OCI-LY3 (cell line): ENCODE measurements around the gene ESPN.

Experiments used
- H2AFZ ChIP-seq: fragments of 200-600, 300-600 bp; shearing (Covaris generic); 2 replicates; pipeline ENCODE4 v1.6.0; 2014; ENCODE audit warnings: antibody characterized with exemption, low read depth, low read length
- H3K27ac ChIP-seq: fragments of 200-600, 300-600 bp; sonication (generic); 2 replicates; pipeline ENCODE4 v1.5.1; 2014; ENCODE audit warnings: mild to moderate bottlenecking, low read length, moderate library complexity, mixed read lengths
- H3K27me3 ChIP-seq: fragments of 200-600, 300-600 bp; sonication (generic); 2 replicates; pipeline ENCODE4 v1.6.1; 2014; ENCODE audit warnings: low read depth, low read length, mixed read lengths
- H3K36me3 ChIP-seq: fragments of 200-600, 300-600 bp; sonication (generic); replicated peaks from 2 replicates; pipeline ENCODE3; 2014; ENCODE audit warnings: low read depth, low read length, mixed read lengths
- H3K4me1 ChIP-seq: fragments of 300-600, 200-600 bp; sonication (generic); 2 replicates; pipeline ENCODE4 v1.6.1; 2014; ENCODE audit warnings: low read length, mixed read lengths
- H3K4me2 ChIP-seq: fragments of 200-600, 300-600 bp; sonication (generic); 2 replicates; pipeline ENCODE4 v1.6.1; 2014; ENCODE audit warnings: low read length, mixed read lengths
- H3K4me3 ChIP-seq: fragments of 300-600, 200-600 bp; sonication (generic); 2 replicates; pipeline ENCODE4 v1.5.1; 2014; ENCODE audit warnings: antibody characterized with exemption, mild to moderate bottlenecking, low read length, moderate library complexity
- H3K79me2 ChIP-seq: fragments of 300-600, 200-600 bp; shearing (Covaris generic); 2 replicates; pipeline ENCODE4 v1.6.1; 2014; ENCODE audit warnings: mild to moderate bottlenecking, low read length, mixed read lengths
- H3K9ac ChIP-seq: fragments of 300-600, 200-600 bp; shearing (Covaris generic); 2 replicates; pipeline ENCODE4 v1.6.0; 2014; ENCODE audit warnings: mild to moderate bottlenecking, low read length, moderate library complexity
- H3K9me3 ChIP-seq: fragments of 200-600, 300-600 bp; shearing (Covaris generic); 2 replicates; pipeline ENCODE4 v1.6.1; 2014; ENCODE audit warnings: low read length, mixed read lengths; ENCODE audit not compliant: insufficient read depth
- H4K20me1 ChIP-seq: fragments of 200-600, 300-600 bp; sonication (generic); 2 replicates; pipeline ENCODE4 v1.6.1; 2016; ENCODE audit warnings: low read length, mixed read lengths; ENCODE audit not compliant: insufficient read depth
- CTCF ChIP-seq: fragments of 200-600, 300-600 bp; sonication (generic); IDR thresholded peaks from 2 replicates; pipeline ENCODE4 v1.5.1; 2014; ENCODE audit warnings: antibody characterized with exemption, low read length, low read depth
- EZH2phosphoT487 ChIP-seq: fragments of 200-600 bp; shearing (Covaris generic); IDR thresholded peaks from 2 replicates; pipeline ENCODE4 v1.6.1; 2018; ENCODE audit warnings: antibody characterized with exemption, mixed run types, low read depth

ESPN gene

GRCh38 chr1:6467744-6468688, 43.4 kb downstream of the ESPN start:
- Histone ChIP-seq H3K4me2 (no peak overlapping the region), H4K20me1 (no peaks in the 10 kb centered on the region), H3K27ac (no peak overlapping the region), H3K79me2 (no peaks in the 10 kb centered on the region), H3K9ac (no peak overlapping the region), H3K4me3 (no peak overlapping the region), H3K9me3 (no peaks in the 10 kb centered on the region), H3K27me3 (no peaks in the 10 kb centered on the region), H2AFZ (no peak overlapping the region), H3K4me1 (no peaks in the 10 kb centered on the region), H3K36me3 (no peaks in the 10 kb centered on the region)
- no peak for TF ChIP-seq EZH2phosphoT487
- no peak for TF ChIP-seq CTCF

- H2AFZ ChIP-seq: no peak overlapping the region
- no peaks in the 10 kb centered on the region for H4K20me1 ChIP-seq
- H3K4me2 ChIP-seq: no peak overlapping the region
- no peaks in the 10 kb centered on the region for H3K79me2 ChIP-seq
- no peaks in the 10 kb centered on the region for H3K9me3 ChIP-seq
- no peak overlapping the region for H3K9ac ChIP-seq
- H3K4me1 ChIP-seq: no peaks in the 10 kb centered on the region
- H3K27ac ChIP-seq: no peak overlapping the region
- H3K27me3 ChIP-seq: no peaks in the 10 kb centered on the region
- H3K4me3 ChIP-seq: no peak overlapping the region
- no peaks in the 10 kb centered on the region for H3K36me3 ChIP-seq
- TF ChIP-seq EZH2phosphoT487: no peak
- no peak for TF ChIP-seq CTCF
Observed at GRCh38 chr1:6468729-6469461, 44.3 kb downstream of the ESPN start.

GRCh38 chr1:6470132-6471085, 45.8 kb downstream of the ESPN start:
- H3K4me1 ChIP-seq: no peaks in the 10 kb centered on the region
- no peak overlapping the region for H2AFZ ChIP-seq
- no peak overlapping the region for H3K4me3 ChIP-seq
- no peaks in the 10 kb centered on the region for H3K79me2 ChIP-seq
- no peak overlapping the region for H3K27ac ChIP-seq
- H3K9me3 ChIP-seq: no peaks in the 10 kb centered on the region
- no peak overlapping the region for H3K4me2 ChIP-seq
- no peak for TF ChIP-seq CTCF
- no peak for TF ChIP-seq EZH2phosphoT487
- no peaks in the 10 kb centered on the region for H3K27me3 ChIP-seq
- no peaks in the 10 kb centered on the region for H3K36me3 ChIP-seq
- no peak overlapping the region for H3K9ac ChIP-seq
- no peaks in the 10 kb centered on the region for H4K20me1 ChIP-seq
